ENCODE data around the gene KCNJ14.

KCNJ14 gene

GRCh38 chr19:48478339-48479256, 23.2 kb downstream of the KCNJ14 start:
- no peak overlapping the region for H3K4me2 ChIP-seq (ENCODE audit: low read length)
- H3K27me3 ChIP-seq (ENCODE audit: control insufficient read depth, insufficient read depth, low read length): no peaks in the 10 kb centered on the region
- no peak overlapping the region for H2AFZ ChIP-seq
- H3K36me3 ChIP-seq (ENCODE audit: control insufficient read depth, insufficient read depth, low read length): no peaks in the 10 kb centered on the region
- H3K79me2 ChIP-seq: no peaks in the 10 kb centered on the region
- peaks cover 7% of the 10 kb centered on the region for H3K4me1 ChIP-seq
- no peak overlapping the region for H3K27ac ChIP-seq
- H3K4me3 ChIP-seq (ENCODE audit: low read depth, low read length): no peak overlapping the region
- H3K9me3 ChIP-seq (ENCODE audit: control insufficient read depth, low read length): no peaks in the 10 kb centered on the region
- no peak overlapping the region for H3K9ac ChIP-seq
- no peak for TF ChIP-seq CTCF (IDR thresholded peaks at IDR 0.05)

- H3K79me2 ChIP-seq: no peaks in the 10 kb centered on the region
- no peaks in the 10 kb centered on the region for H3K27me3 ChIP-seq (ENCODE audit: control insufficient read depth, insufficient read depth, low read length)
- H3K9me3 ChIP-seq (ENCODE audit: control insufficient read depth, low read length): no peaks in the 10 kb centered on the region
- TF ChIP-seq CTCF (IDR thresholded peaks at IDR 0.05): no peak
- no peak overlapping the region for H3K9ac ChIP-seq
- H3K4me3 ChIP-seq (ENCODE audit: low read depth, low read length): no peak overlapping the region
- H2AFZ ChIP-seq: no peak overlapping the region
- peak overlapping the region; percentile 29 for H3K27ac ChIP-seq
- H3K4me1 ChIP-seq: peaks cover 7% of the 10 kb centered on the region
- H3K4me2 ChIP-seq (ENCODE audit: low read length): no peak overlapping the region
- H3K36me3 ChIP-seq (ENCODE audit: control insufficient read depth, insufficient read depth, low read length): no peaks in the 10 kb centered on the region
These were observed 24.3 kb downstream of the KCNJ14 start for GRCh38 chr19:48479686-48480085.

GRCh38 chr19:48480183-48480557, 24.8 kb downstream of the KCNJ14 start:
- peaks cover 7% of the 10 kb centered on the region for H3K4me1 ChIP-seq
- peak overlapping the region; percentile 32 for H3K27ac ChIP-seq
- no peak for TF ChIP-seq CTCF (IDR thresholded peaks at IDR 0.05)
- H2AFZ ChIP-seq: peak overlapping the region; percentile 38
- H3K9ac ChIP-seq: no peak overlapping the region
- peak overlapping the region; percentile 49 for H3K4me2 ChIP-seq (ENCODE audit: low read length)
- no peaks in the 10 kb centered on the region for H3K79me2 ChIP-seq
- peak overlapping the region; percentile 37 for H3K4me3 ChIP-seq (ENCODE audit: low read depth, low read length)
- no peaks in the 10 kb centered on the region for H3K9me3 ChIP-seq (ENCODE audit: control insufficient read depth, low read length)
- H3K36me3 ChIP-seq (ENCODE audit: control insufficient read depth, insufficient read depth, low read length): no peaks in the 10 kb centered on the region
- no peaks in the 10 kb centered on the region for H3K27me3 ChIP-seq (ENCODE audit: control insufficient read depth, insufficient read depth, low read length)

- H3K4me1 ChIP-seq: peaks cover 7% of the 10 kb centered on the region
- H3K9ac ChIP-seq: no peak overlapping the region
- H3K4me2 ChIP-seq (ENCODE audit: low read length): peak overlapping the region; percentile 49
- H3K4me3 ChIP-seq (ENCODE audit: low read depth, low read length): peak overlapping the region; percentile 37
- H3K36me3 ChIP-seq (ENCODE audit: control insufficient read depth, insufficient read depth, low read length): no peaks in the 10 kb centered on the region
- H2AFZ ChIP-seq: peak overlapping the region; percentile 38
- no peak for TF ChIP-seq CTCF (IDR thresholded peaks at IDR 0.05)
- no peaks in the 10 kb centered on the region for H3K27me3 ChIP-seq (ENCODE audit: control insufficient read depth, insufficient read depth, low read length)
- no peaks in the 10 kb centered on the region for H3K9me3 ChIP-seq (ENCODE audit: control insufficient read depth, low read length)
- H3K27ac ChIP-seq: peak overlapping the region; percentile 32
- no peaks in the 10 kb centered on the region for H3K79me2 ChIP-seq
These were observed 25.5 kb downstream of the KCNJ14 start for GRCh38 chr19:48480558-48481500.
